Measurements from ENCODE around the gene RASL10A. TPM values are rescaled to one million over a fixed set of nuclear protein-coding genes. Genes with fewer than 3 reads are reported as not detected.

Gene RASL10A
- total RNA-seq, 1 donor from 2014 or later = 2.5 TPM

DNA sequence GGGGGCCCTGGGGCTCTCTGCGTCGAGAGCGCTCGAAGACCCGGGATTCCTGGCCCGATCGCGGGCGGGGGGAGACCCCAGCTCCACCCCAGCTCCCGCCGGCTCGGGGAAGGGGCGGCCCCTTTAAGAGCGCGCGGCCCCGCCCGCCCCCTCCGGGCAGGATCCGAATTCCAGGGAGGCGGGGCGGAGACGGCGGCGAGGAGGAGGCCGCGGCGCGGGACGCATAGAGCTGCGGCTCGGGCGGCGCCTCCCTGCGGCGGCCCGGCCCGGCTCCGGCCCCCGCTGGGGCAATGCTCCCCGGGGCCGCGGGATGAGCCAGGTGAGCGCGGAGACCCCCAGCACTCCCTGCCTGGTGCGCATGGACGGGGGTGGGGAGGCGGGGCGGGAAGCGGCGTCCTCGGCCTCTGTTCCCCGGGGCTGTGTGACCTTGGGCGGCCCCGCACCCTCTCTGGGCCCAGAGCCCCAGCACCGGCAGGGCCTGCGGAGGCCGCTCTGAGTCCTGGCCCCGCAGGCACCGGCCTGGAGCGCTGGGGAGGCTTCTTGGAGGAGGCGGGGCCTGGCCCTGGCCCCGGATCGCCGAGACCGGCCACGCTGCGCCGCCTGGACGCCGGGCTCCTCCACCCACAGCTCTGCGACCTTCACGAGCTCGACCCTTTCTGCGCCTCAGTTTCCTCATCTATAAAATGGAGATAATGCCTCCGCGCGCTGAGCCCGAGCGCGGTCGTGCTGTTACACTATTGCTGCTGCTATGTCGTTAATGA, 8.5 kb downstream of the RASL10A start:
- peak; percentile 84 for DNase-seq (ENCODE audit: low read depth)

DNA sequence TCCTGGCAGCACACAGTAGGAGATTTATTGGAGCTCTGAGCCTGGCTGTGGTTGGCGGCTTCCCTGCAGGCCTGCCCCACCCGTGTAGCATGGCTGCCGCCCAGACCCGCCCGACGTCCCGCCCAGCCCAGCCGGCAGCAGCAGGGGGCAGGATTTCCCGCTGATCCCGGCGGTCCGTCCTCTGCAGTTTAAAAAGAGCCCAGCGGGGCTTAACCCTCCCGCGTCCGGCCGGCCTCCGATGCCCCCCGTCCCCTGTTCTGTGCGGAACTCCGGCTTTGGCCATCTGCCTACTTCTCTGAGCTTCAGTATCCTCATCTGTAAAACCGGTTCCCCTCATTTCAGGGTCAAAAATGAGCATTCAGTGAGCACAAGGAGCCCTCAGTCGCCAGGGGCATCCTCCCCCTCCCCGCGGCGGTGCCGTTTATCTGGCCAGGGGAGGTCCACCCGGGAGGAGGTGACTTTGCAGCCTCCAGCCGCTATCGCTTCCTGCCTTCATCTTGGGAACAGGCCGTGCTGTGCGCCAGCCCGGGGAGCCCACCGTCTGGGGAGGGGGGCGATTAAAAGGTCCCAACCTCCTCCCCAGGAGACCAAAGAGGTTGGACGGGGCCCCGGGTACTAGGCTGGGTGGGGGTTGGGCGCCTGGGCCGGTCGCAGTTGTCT, 9.2 kb downstream of the RASL10A start, which contains the start of gene GAS2L1:
GAS2L1 (plus strand) TSS at position 476 of the 660 bp plus-strand sequence. CDS start 1,456 bp downstream, outside the sequence.
- peak; percentile 85 for DNase-seq (ENCODE audit: low read depth)

DNA sequence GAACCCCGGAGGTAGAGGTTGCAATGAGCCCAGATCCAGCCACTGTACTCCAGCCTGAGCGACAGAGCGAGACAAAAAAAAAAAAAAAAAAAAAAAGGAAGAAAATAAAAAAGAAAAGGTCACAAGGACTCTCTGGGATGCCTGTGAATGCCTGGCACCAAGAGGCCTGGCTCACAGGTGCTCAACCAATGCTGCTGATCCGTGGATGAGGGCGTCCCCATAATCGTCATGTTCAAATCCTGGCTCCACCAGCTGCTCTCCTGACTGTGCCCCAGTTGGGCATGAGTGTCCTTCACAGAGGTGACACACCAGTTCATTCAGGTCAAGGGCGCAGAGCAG, 9.7 kb downstream of the RASL10A start:
- DNase-seq (ENCODE audit: low read depth) = no peak

DNA sequence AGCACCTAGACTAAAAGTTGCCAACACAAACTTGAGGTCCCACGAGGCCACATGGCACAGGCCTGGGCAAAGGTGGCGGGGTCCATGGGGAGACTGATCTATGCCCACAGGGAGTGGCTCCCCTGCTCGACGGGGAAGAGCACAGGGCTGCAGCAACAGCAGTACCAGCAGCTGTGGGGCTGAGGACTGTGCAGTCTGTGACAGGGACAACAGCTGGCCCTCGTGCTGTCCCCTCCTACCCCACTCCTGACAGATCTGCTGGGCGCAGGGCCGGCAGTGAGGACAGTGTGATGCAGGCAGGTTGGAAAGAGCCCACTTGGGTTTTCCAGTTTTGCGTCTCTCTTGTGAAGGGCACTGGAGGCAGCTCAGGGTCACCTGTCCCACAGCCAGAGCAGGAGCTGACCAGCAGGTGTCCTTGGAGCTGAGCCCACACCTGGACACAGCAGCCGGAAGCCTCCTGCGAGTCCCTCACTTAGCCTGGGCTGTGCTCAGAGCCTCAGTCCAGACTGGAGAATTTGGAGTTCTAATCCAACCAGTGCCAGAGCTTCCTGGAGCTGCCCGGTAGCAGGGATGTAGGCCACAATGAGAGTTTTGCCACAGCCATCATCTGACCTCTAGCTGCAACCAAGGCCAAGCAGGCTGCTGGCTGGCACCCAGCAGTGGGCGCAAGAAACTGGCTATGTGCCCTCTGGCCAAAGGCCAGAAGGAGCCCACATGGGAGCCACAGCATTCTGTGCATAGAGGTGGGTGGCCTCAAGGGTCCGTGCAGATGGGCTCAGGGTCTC, 12.6 kb downstream of the RASL10A start:
- peak; percentile 54 for DNase-seq (ENCODE audit: low read depth)

DNA sequence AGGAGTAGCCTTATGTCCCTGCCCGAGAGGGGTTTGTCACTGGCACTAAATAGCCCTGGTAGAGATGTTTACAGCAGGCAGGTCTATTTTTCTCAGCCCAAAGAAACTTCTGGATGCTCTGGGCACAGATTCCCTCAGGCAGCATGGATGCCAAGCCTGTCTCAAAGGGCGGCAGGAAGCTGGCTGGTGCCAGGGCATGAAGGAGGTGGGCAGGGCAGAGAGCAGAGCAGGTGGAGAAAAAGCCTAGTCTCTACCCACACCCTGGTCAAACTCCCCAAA, 13.2 kb downstream of the RASL10A start:
- DNase-seq (ENCODE audit: low read depth) = no peak

DNA sequence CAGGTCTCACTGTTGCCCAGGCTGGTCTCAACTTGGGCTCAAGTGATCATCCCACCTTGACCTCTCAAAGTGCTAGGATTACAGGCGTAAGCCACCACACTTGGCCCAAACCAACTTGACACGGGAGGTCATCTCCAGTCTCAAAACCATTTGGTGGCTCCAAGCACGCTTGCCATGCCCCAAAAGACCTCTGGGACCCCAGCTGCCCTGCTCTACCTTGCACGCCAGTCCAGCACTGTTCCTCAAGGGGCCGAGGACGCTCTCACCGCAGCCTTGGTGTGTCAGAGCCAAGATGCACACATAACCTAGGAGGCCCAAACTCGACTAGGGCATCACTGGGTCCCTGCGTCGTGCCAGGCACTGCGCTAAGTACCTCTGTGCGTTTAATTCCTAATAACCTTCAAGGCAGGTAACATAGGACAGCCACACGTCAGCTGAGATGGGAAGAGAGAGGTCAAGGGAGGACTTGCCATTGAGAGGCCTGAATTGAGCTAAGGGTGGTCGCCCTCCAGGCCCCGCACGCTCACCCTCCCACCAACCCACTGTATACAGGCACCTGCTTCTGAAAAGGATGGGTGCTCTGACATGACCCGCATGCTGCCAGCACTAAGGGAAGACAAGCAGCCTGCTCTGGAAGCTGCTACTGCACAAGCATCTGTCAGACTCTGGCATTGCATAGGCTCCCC, 13.6 kb downstream of the RASL10A start:
- no peak for DNase-seq (ENCODE audit: low read depth)

DNA sequence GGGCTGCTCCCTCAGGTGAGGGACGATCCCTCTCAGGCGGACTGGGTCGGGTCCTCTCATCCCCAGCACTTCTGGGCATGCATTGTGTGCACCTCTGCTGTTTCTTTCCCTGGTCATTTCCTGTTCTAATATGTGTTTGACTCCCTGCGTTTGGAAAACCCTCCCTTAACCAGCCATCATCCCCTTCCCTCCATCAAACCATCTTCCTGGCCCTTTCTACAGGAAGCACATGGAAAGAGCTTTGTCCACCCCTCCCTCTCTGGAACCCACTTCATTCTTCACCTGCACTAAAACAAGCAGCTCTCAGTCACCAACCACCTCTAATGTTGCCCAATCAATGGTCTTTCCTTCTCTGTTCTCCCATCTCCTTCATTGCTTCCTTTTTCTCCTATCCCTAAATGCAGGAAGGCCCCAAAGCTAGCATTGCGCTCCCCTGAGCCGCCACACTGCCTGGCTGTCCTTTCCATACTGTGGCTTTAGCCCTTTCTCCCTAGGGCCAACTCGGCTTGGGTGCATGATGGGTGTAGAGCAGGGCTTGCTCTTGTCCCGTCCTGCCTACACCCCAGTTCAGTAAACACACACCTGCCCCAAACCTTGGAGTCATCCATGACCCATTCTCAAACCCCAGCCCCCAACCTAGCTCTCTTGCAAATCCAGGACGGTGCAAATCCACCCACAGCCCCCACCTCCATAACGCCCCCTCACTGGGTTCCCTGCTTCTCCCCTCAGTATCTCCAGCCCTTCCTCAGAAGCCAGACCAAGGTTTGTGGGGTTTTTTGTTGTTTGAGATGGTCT, 14.5 kb downstream of the RASL10A start:
- no peak for DNase-seq (ENCODE audit: low read depth)

DNA sequence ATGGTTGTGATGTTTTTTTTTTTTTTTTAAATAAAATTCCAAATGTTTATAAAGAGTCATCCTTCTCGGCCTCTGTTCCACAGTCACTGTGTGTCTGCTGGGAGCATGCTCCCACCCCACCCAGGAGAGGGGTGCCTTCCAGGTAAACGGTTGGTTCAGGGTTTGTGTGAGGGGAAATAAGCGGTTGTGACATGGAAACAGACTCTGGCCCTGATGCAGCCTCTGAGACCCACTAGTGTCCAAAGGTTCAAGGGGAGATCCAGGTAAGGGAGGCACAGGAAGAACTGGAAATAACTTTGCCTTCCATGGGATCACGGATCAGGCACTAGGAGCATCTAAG, 15.1 kb downstream of the RASL10A start:
- no peak for DNase-seq (ENCODE audit: low read depth)

DNA sequence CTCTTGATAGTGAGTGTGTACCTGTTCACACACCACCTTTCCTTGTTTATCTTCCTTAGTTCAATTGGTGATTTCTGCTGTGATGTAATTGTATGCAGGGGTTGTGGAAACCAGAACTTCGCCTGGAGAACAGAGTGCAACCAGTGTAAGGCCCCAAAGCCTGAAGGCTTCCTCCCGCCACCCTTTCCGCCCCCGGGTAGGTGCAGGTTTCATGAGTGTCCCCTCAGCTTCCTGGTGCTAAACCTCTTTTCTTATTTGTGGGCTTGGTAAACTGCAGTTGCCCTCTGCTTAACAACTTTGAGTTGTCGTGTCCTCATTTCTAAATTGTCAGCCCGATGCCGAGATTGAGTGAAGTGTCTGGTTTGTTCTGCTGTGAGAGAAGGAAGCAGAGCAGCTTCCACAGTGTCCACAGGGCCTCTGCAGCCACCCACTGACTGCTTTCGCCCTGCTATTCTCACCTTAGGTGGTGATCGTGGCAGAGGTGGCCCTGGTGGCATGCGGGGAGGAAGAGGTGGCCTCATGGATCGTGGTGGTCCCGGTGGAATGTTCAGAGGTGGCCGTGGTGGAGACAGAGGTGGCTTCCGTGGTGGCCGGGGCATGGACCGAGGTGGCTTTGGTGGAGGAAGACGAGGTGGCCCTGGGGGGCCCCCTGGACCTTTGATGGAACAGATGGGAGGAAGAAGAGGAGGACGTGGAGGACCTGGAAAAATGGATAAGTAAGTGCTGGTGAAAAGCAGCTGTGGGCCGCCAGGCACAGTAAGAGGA, 16.2 kb downstream of the RASL10A start:
- DNase-seq (ENCODE audit: low read depth) = no peak

DNA sequence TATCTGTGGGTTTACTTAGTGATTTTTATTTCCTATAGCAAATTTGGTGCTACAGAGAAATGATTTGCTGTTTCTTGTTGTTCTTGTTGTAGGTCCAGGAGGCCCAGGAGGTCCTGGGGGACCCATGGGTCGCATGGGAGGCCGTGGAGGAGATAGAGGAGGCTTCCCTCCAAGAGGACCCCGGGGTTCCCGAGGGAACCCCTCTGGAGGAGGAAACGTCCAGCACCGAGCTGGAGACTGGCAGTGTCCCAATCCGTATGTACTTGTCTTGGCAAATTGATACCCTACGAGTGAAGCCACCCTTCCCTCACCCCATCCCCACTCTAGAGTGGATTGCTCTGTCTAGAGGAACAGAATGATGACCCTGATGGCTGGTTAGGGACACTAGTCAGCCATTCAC, 16.9 kb downstream of the RASL10A start:
- no peak for DNase-seq (ENCODE audit: low read depth)

DNA sequence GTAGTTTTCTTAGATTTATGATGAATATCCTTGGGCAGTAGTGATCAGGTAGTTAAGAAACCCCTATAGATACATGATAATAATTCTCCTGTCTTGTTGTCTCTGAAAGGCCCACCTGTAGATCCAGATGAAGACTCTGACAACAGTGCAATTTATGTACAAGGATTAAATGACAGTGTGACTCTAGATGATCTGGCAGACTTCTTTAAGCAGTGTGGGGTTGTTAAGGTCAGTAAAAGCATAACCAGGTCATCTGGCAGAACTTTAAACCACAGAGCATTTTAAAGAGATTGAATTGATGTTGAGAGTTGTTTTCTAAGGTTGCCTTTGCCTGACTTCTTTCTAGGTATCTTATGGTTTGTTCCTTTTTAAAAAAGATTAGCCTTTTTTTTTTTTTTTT, 23.1 kb downstream of the RASL10A start:
- DNase-seq (ENCODE audit: low read depth) = no peak

DNA sequence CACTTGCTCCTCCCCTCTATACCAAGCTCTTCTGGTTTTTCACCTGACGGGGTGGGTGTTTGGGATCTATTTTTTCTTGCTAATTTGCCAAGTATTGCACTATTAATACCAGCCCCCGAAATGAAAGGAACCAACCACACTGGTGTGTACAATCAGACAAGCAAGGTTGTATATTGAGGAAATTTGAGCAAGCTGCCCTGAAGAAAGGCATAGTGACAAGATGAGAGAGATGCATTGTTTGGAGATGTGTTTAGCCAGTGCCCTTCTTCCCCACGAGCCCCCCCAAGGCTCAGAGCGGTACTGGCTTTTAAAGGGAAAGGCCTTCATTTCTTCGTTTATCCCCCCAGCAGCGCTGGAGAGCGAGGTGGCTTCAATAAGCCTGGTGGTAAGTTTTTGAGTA, 24.3 kb downstream of the RASL10A start:
- no peak for DNase-seq (ENCODE audit: low read depth)

DNA sequence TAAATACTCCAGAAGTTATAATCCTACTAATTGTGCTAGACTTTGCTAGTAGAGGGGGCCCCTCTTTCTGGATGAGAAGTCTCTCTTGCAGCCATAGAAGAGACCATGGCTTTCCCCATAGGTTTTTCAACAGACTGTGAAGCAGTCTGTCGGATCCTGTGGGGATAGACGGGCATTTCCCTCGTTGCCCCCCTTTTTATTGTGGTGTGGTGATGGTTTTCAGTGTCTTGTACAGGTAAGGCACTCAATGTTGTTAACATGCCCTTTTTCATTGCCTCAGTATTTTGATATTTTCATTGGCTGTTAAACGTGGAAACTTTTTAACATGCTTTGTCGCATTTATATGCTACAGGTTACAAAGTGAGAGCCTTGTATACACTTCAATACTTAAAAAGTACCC, 25.4 kb downstream of the RASL10A start:
- DNase-seq (ENCODE audit: low read depth) = no peak

DNA sequence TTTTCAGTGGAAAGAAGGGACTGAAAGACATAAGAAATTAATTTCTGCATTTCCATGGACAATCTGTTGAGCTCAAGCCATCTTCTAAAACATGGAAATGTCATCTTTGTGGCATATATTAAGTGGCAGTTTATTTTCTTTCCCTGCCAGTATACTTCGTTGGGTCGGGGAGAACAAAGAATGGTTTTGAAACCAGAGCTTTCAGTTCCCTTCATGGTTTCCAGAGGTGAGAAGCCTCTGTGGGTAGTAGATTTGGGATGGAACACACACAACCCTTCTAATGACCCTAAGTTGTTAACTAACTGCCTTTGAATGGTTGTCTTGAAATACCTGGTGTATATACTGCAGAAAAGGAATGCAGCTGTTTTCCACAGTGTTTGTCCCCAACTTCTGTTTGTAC, 26.7 kb downstream of the RASL10A start:
- no peak for DNase-seq (ENCODE audit: low read depth)

DNA sequence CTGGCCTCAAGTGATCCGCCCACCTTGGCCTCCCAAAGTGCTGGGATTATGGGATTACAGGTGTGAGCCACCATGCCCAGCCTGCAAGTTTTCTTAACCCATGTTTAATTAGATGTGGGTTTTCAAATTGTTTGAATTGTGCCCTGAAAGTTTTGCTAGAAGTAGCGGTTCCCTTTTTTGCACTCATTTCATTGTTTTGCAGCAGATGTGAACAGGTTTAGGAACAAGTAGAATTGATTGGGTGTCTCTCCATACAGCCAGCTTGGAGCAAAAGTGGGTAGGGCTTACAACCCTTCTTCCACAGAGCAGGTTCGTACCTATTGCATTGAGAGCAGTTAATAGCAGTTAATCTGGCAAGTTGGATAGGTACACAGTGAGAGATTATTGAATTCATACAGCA, 31.3 kb downstream of the RASL10A start:
- no peak for DNase-seq (ENCODE audit: low read depth)

DNA sequence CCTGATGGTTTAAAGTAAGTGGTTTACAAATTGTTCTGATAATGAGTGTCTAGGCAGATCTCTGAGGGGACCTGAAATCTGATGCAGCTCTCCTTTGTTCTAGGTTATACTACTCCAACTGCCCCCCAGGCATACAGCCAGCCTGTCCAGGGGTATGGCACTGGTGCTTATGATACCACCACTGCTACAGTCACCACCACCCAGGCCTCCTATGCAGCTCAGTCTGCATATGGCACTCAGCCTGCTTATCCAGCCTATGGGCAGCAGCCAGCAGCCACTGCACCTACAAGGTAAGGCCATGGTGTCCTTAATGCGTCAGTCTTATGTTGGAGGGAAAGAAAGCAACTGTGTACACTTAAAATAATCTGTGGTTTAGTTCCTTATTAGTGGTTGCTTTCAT, 37.6 kb downstream of the RASL10A start:
- no peak for DNase-seq (ENCODE audit: low read depth)

DNA sequence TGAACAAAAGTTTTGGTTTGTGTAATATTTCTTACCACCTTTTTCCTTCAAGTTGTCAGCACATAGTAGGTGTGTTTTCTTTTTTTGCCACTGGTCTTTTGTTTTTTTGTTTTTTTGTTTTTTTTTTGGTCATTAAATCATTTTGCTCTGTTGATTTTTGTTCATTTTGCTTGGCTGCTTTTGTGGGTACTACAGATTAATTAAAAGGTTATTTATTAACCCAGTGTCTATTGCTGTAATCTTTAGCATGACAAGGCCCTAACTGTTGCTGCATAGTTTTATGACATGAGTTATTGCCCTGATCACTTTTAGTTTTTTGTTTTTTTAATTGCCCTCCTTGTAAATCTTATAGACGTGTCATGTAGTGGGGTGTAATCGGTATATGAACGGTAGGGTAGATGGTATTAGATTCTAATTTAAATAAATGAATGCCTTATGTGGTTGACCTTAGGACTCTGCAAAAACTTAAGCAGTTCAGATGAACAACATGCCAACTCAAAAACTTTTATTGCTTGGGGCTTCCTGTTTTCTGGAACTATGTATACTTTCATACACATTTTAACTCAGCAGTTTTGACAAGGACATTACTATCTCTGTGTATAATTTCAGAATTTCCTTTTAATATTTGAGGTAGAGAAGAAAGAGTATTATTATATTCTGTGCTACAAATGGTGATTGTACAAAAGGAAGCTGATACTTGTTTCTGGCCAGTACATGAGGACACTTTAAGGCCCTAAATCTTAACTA, 39.5 kb downstream of the RASL10A start:
- no peak for DNase-seq (ENCODE audit: low read depth)

DNA sequence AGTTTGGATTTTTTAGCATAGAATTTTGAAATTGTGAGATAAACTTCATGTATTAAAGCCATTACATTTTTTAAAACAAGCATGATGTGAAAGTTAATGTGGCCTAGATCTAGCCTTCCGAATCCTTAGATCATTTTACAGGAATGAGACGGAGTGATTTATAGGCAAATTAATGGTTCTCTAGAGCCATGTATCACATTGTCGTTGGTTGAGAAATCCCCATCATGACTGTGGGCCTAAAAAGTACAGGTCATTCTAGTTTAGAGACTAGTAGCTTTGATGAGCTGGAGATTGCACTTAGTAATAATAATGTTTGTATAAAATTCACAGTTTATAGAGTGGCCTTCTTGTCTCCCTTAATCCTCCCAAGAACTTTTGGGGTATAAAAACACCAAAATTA, 40.3 kb downstream of the RASL10A start:
- no peak for DNase-seq (ENCODE audit: low read depth)

DNA sequence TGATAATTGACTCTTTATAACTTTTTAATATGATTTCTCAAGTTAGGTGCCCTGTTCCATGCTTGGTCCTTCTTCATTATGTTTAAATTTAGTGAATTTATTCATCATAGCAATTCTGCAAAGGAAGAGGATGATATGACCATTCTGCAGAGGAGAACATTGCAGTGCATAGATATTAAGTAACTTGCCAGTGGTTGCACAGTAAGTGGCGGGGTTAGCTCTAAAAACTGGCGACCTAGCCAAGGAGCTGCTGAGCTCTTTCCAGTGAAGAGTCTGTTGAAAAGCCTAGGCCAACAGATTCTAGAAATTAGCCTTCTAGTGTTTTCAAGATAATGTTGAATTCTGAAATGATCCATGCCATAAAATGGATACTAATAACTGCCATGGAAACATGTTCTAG, 42.9 kb downstream of the RASL10A start:
- no peak for DNase-seq (ENCODE audit: low read depth)

Measured in myocyte (in vitro differentiated cells).